ENCODE measurements around the gene TRIM9. TPM values are rescaled to one million over a fixed set of nuclear protein-coding genes. Genes with fewer than 3 reads are reported as not detected.
"Not testable (repeated sequence)": the region's sequence is repeated elsewhere in the genome, so short reads cannot be mapped to it uniquely, and the experiment has no call there.

TRIM9 gene
- total and polyA plus RNA-seq, 9 of the 15 experiments (the other 6 are each of a cell fraction or from before 2014, with no cell fraction given), result 0.03 to 0.15 (median 0.04) TPM; not detected in 4

DNA sequence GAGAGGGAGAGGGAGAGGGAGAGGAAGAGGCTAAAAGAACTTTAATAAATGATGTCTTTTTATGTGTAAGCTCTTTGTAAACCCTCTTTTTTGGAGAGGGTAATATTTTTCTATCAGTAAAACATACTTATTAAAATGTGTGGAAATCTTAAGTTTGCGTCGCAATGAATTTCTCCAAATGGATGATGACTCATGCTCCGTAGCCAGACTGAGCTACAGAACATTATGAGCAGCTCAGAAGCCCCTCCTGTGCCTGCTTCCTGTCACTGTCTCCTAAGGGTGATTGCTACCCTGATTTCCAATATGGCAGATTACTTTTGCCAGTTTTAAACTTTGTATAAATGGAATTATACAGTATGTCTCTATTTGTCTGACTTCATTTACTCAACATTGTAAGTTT, 137.6 kb downstream of the TRIM9 start (continued):
- TF ChIP-seq JUND (IDR thresholded peaks at IDR 0.05; ENCODE audit: borderline replicate concordance, low read depth, low read length), result peak; percentile 31; the same call in 1 of the 2 replicates
- no peak; the same call in 2 of the 3 replicates for TF ChIP-seq JUND (tag; IDR thresholded peaks at IDR 0.05; ENCODE audit: borderline replicate concordance, low read depth, low read length)
- TF ChIP-seq, protein P1, sequence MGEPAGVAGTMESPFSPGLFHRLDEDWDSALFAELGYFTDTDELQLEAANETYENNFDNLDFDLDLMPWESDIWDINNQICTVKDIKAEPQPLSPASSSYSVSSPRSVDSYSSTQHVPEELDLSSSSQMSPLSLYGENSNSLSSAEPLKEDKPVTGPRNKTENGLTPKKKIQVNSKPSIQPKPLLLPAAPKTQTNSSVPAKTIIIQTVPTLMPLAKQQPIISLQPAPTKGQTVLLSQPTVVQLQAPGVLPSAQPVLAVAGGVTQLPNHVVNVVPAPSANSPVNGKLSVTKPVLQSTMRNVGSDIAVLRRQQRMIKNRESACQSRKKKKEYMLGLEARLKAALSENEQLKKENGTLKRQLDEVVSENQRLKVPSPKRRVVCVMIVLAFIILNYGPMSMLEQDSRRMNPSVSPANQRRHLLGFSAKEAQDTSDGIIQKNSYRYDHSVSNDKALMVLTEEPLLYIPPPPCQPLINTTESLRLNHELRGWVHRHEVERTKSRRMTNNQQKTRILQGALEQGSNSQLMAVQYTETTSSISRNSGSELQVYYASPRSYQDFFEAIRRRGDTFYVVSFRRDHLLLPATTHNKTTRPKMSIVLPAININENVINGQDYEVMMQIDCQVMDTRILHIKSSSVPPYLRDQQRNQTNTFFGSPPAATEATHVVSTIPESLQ (CRISPR knock-in tag; IDR thresholded peaks at IDR 0.05), result no peak

DNA sequence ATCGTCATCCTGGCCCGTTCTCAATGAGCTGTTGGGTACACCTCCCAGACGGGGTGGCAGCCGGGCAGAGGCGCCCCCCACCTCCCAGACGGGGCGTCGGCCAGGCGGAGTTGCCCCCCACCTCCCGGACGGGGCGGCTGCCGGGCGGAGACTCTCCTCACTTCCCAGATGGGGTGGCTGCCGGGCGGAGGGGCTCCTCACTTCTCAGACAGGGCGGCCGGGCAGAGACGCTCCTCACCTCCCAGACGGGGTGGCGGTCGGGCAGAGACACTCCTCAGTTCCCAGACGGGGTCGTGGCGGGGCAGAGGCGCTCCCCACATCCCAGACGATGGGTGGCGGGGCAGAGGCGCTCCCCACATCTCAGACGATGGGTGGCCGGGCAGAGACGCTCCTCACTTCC, 138.5 kb downstream of the TRIM9 start:
- intact Hi-C loops (cut with micrococcal nuclease), result loop anchor here (5.0 to 10.0 kb wide), 3 partner anchors 79 to 268 kb away; no protein-coding TSS in a partner anchor
- H2AFZ ChIP-seq (ENCODE audit: low read depth, low read length); H3K79me2 ChIP-seq (ENCODE audit: control insufficient read depth, insufficient read depth, low read length); FAIRE-seq; H3K27me3 ChIP-seq (ENCODE audit: control insufficient read depth in 2 of 2, insufficient read depth in 2 of 2, low read length in 2 of 2); BruUV-seq (replicated peaks); H3K4me3 ChIP-seq; H4K20me1 ChIP-seq (replicated peaks; ENCODE audit: control insufficient read depth, insufficient read depth, low read length); POLR2A ChIA-PET; H3K9me1 ChIP-seq (ENCODE audit: control insufficient read depth, insufficient read depth, low read length); CTCF ChIA-PET (ENCODE audit: low intra/inter-chr PET ratio); ATAC-seq; in situ Hi-C loops (cut with MboI); H3K27ac ChIP-seq (ENCODE audit: extremely low read depth, low read depth, low read length); DNase-seq (ENCODE audit: extremely low read depth in 1 of 4, low spot score in 3 of 4); H3K9me3 ChIP-seq (replicated peaks; ENCODE audit: control insufficient read depth, insufficient read depth, low read depth, low read length); H3K4me2 ChIP-seq (ENCODE audit: insufficient read depth, low read length); H3K36me3 ChIP-seq (ENCODE audit: control insufficient read depth, insufficient read depth, low read length); H3K9ac ChIP-seq (ENCODE audit: insufficient read depth in 1 of 2, low read depth in 2 of 2, low read length in 2 of 2): not testable (repeated sequence)
- 67% methylated on average over 3 of the region's 32 CpGs for WGBS (ENCODE audit: insufficient coverage, low coverage, missing lambda C conversion rate)
- TF ChIP-seq, protein P2, sequence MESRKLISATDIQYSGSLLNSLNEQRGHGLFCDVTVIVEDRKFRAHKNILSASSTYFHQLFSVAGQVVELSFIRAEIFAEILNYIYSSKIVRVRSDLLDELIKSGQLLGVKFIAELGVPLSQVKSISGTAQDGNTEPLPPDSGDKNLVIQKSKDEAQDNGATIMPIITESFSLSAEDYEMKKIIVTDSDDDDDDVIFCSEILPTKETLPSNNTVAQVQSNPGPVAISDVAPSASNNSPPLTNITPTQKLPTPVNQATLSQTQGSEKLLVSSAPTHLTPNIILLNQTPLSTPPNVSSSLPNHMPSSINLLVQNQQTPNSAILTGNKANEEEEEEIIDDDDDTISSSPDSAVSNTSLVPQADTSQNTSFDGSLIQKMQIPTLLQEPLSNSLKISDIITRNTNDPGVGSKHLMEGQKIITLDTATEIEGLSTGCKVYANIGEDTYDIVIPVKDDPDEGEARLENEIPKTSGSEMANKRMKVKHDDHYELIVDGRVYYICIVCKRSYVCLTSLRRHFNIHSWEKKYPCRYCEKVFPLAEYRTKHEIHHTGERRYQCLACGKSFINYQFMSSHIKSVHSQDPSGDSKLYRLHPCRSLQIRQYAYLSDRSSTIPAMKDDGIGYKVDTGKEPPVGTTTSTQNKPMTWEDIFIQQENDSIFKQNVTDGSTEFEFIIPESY (CRISPR knock-in tag; IDR thresholded peaks at IDR 0.05), result peak; percentile 13; the same call in 1 of the 2 replicates
- peaks cover 0 to 12% of the 10 kb centered on the region in 2 experiments; a peak in 3 of 5 replicates for H3K4me1 ChIP-seq (replicated peaks in 1 of 2; ENCODE audit: control insufficient read depth in 2 of 2, insufficient read depth in 2 of 2, low read length in 2 of 2)

All from K562 (cell line).